PFSK-1 (cell line): ENCODE results near the gene ENO3.

Experiments used
- POLR2AphosphoS5 ChIP-seq: IDR thresholded peaks from 2 replicates; pipeline ENCODE4 v1.6.1; 2012; ENCODE audit warnings: low read depth, mild to moderate bottlenecking, control low read depth, low read length, moderate library complexity
- SIN3A ChIP-seq: IDR thresholded peaks from 2 replicates; pipeline ENCODE4 v1.6.1; 2012; ENCODE audit warnings: mild to moderate bottlenecking, low read length, moderate library complexity, borderline replicate concordance; ENCODE audit not compliant: insufficient read depth
- TAF1 ChIP-seq: IDR thresholded peaks from 2 replicates; pipeline ENCODE4 v1.6.1; 2012; ENCODE audit warnings: low read length, control low read depth, borderline replicate concordance; ENCODE audit not compliant: insufficient read depth
- TF ChIP-seq, protein P1 (sequence below), 2 experiments: IDR thresholded peaks; 2 replicates each; pipeline versions ENCODE4 v1.6.1 to v1.8.0; 2011 to 2012; ENCODE audit warnings: low read depth in 2 of 2, low read length in 2 of 2, control low read depth in 1 of 2, inconsistent platforms in 1 of 2, mild to moderate bottlenecking in 1 of 2, moderate library complexity in 1 of 2; ENCODE audit not compliant: insufficient read depth in 1 of 2

DNA sequence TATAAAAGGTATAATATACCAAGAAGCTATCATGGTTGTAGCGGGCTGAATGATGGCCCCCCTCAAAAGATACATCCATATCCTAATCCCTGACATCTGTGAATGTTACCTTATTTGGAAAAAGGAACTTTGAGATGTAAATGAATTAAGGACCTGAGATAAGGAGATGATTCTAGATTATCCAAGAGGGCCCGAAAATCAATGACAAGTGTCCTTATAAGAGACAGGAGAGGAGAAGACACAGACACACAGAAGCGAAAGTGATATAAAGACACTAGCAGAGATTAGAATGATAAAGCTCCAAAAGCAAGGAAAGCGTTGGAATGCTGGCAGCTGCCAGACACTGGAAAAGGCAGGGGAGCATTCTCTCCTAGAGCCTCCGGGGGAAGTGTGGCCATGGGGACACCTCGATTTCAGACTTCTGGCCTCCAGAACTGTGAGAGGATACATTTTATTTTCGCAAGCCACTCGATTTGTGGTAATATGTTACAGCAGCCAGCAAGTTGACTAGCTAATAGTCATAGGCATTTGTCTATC is 31.3 kb upstream of the ENO3 start:
- TF ChIP-seq POLR2AphosphoS5 (no peak), TAF1 (no peak), SIN3A (no peak)
- TF ChIP-seq, protein P1, sequence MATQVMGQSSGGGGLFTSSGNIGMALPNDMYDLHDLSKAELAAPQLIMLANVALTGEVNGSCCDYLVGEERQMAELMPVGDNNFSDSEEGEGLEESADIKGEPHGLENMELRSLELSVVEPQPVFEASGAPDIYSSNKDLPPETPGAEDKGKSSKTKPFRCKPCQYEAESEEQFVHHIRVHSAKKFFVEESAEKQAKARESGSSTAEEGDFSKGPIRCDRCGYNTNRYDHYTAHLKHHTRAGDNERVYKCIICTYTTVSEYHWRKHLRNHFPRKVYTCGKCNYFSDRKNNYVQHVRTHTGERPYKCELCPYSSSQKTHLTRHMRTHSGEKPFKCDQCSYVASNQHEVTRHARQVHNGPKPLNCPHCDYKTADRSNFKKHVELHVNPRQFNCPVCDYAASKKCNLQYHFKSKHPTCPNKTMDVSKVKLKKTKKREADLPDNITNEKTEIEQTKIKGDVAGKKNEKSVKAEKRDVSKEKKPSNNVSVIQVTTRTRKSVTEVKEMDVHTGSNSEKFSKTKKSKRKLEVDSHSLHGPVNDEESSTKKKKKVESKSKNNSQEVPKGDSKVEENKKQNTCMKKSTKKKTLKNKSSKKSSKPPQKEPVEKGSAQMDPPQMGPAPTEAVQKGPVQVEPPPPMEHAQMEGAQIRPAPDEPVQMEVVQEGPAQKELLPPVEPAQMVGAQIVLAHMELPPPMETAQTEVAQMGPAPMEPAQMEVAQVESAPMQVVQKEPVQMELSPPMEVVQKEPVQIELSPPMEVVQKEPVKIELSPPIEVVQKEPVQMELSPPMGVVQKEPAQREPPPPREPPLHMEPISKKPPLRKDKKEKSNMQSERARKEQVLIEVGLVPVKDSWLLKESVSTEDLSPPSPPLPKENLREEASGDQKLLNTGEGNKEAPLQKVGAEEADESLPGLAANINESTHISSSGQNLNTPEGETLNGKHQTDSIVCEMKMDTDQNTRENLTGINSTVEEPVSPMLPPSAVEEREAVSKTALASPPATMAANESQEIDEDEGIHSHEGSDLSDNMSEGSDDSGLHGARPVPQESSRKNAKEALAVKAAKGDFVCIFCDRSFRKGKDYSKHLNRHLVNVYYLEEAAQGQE (IDR thresholded peaks at IDR 0.05; ENCODE audit: insufficient read depth in 1 of 2, low read depth in 2 of 2, low read length in 2 of 2) = no peak
